Stimulated activated CD8-positive, alpha-beta memory T cell treated with anti-CD3 and anti-CD28 coated beads, Interleukin-7, amount 100 ng/mL, for 48 hours (primary cell): ENCODE measurements around the gene POTEB3.
"Not testable (repeated sequence)": the region's sequence is repeated elsewhere in the genome, so short reads cannot be mapped to it uniquely, and the experiment has no call there.

Source experiments
- DNase-seq, 2 donors: peaks; one replicate each; pipeline ENCODE4 v3.0.0-alpha.2; 2020; ENCODE audit warnings: low read depth in 1 of 2; ENCODE audit errors: extremely low read depth in 1 of 2

The POTEB3 gene

GRCh38 chr15:21440399-21440798, at the start of gene POTEB3:
POTEB3 (minus strand) TSS chr15:21440499; CDS start chr15:21440011, 488 bp downstream.
- DNase-seq = not testable (repeated sequence)

GRCh38 chr15:21453683-21454082, 13.4 kb upstream of the POTEB3 start:
- DNase-seq = not testable (repeated sequence)

- not testable (repeated sequence) for DNase-seq
These were observed 11.7 kb upstream of the POTEB3 start for GRCh38 chr15:21451920-21452563.

- DNase-seq = not testable (repeated sequence)
These were observed 11.2 kb upstream of the POTEB3 start for GRCh38 chr15:21451487-21451886.

- not testable (repeated sequence) for DNase-seq
These were observed 32.9 kb downstream of the POTEB3 start for GRCh38 chr15:21407366-21407765.

GRCh38 chr15:21401531-21401930, 38.8 kb downstream of the POTEB3 start:
- not testable (repeated sequence) for DNase-seq

GRCh38 chr15:21399111-21399510, 41.2 kb downstream of the POTEB3 start:
- not testable (repeated sequence) for DNase-seq

- not testable (repeated sequence) for DNase-seq
These were observed 41.8 kb downstream of the POTEB3 start for GRCh38 chr15:21398511-21398910.

- not testable (repeated sequence) for DNase-seq
These were observed 42.6 kb downstream of the POTEB3 start for GRCh38 chr15:21397656-21398055.

- not testable (repeated sequence) for DNase-seq
These were observed 43.1 kb downstream of the POTEB3 start for GRCh38 chr15:21397186-21397585.

- DNase-seq = not testable (repeated sequence)
These were observed 54.3 kb downstream of the POTEB3 start for GRCh38 chr15:21385961-21386360.

- DNase-seq = not testable (repeated sequence)
These were observed 56.3 kb downstream of the POTEB3 start for GRCh38 chr15:21383866-21384485.

GRCh38 chr15:21373682-21374081, 66.6 kb downstream of the POTEB3 start:
- DNase-seq = not testable (repeated sequence)

GRCh38 chr15:21369177-21369576, 71.1 kb downstream of the POTEB3 start:
- DNase-seq = not testable (repeated sequence)

- not testable (repeated sequence) for DNase-seq
These were observed 71.7 kb downstream of the POTEB3 start for GRCh38 chr15:21368625-21369024.
